Kidney (tissue), 14 donors: ENCODE data around the gene TMEM30B. TPM values are rescaled to one million over a fixed set of nuclear protein-coding genes. Genes with fewer than 3 reads are reported as not detected.

Source experiments
- DNase-seq, 5 donors: peaks; one replicate each; pipeline ENCODE4 v3.0.0-alpha.2; 2013 to 2020
- FAIRE-seq: peaks from 2 replicates; lab custom pipeline; 2012; peaks lifted over from hg19 to GRCh38; lab: Jason Lieb, UNC
- H3K27ac ChIP-seq, 2 donors: one replicate each; pipeline ENCODE4 v1.7.0; 2013; ENCODE audit warnings: low read depth in 2 of 2, low read length in 2 of 2, inconsistent platforms in 1 of 2
- H3K27me3 ChIP-seq: one replicate; pipeline ENCODE4 v1.7.1; 2013; ENCODE audit warnings: low read length, inconsistent platforms; ENCODE audit not compliant: control insufficient read depth, insufficient read depth
- H3K36me3 ChIP-seq, 3 donors: one replicate each; pipeline versions ENCODE4 v1.7.0 to v1.7.1; 2013; ENCODE audit warnings: low read length in 3 of 3, control low read depth in 1 of 3, inconsistent platforms in 1 of 3; ENCODE audit not compliant: insufficient read depth in 3 of 3, control insufficient read depth in 2 of 3
- H3K4me1 ChIP-seq, 3 donors: one replicate each; pipeline versions ENCODE4 v1.7.0 to v1.7.1; 2013; ENCODE audit warnings: low read length in 3 of 3, inconsistent platforms in 1 of 3, low read depth in 1 of 3; ENCODE audit not compliant: control insufficient read depth in 2 of 3, insufficient read depth in 2 of 3
- H3K4me3 ChIP-seq, 3 donors: one replicate each; pipeline versions ENCODE4 v1.7.0 to v1.8.1; 2013; ENCODE audit warnings: low read length in 3 of 3, control low read depth in 1 of 3, inconsistent platforms in 1 of 3
- H3K9ac ChIP-seq, 3 donors: one replicate each; pipeline versions ENCODE4 v1.7.0 to v1.7.1; 2013; ENCODE audit warnings: low read length in 3 of 3, control low read depth in 1 of 3, inconsistent platforms in 1 of 3
- H3K9me3 ChIP-seq, 3 donors: one replicate each; pipeline versions ENCODE4 v1.7.0 to v1.7.1; 2013; ENCODE audit warnings: low read length in 3 of 3, control low read depth in 1 of 3, inconsistent platforms in 1 of 3; ENCODE audit not compliant: control insufficient read depth in 2 of 3, insufficient read depth in 1 of 3
- CTCF ChIP-seq: IDR thresholded peaks from 3 replicates; pipeline ENCODE4 v1.5.1; 2012; ENCODE audit warnings: mild to moderate bottlenecking, moderate library complexity, borderline replicate concordance; ENCODE audit not compliant: insufficient read depth; ENCODE audit errors: extremely low read depth
- intact Hi-C: fragments of 100-400 bp; cut with DNase I; formaldehyde crosslinking; loops from one replicate; pipeline ENCODE4 v1.11.1; 2022
- polyA plus RNA-seq: library from polyadenylated mRNA; stranded (reverse); fragments of 350-450 nt; fragmentation: Illumina TruSeq; extraction: RNeasy Lipid Tissue Mini Kit (QIAGEN cat#74804); gene quantifications from one replicate; pipeline ENCODE4 v1.2.3, GENCODE V29; 2014; ENCODE audit warnings: low read depth, low replicate concordance; ENCODE audit not compliant: insufficient read depth
- total RNA-seq: library from RNA; stranded (reverse); fragmentation: NEBNext Ultra II Directional; extraction: Animal tissue kit (Norgen Biotek cat#: 25700); gene quantifications from one replicate; pipeline ENCODE4 v1.2.1, GENCODE V29; 2021
- donor health status: control.
- donor health status: control.
- donor health status: control.
- donor health status: control.
- donor health status: control.
- donor health status: DM: yes; HTN: yes; CAD: no.
- donor health status: Normal renal cell carcinoma (clear cell type).

TMEM30B gene
- total and polyA plus RNA-seq, 2 donors from 2014 or later = 9.4 to 20.4 TPM

DNA sequence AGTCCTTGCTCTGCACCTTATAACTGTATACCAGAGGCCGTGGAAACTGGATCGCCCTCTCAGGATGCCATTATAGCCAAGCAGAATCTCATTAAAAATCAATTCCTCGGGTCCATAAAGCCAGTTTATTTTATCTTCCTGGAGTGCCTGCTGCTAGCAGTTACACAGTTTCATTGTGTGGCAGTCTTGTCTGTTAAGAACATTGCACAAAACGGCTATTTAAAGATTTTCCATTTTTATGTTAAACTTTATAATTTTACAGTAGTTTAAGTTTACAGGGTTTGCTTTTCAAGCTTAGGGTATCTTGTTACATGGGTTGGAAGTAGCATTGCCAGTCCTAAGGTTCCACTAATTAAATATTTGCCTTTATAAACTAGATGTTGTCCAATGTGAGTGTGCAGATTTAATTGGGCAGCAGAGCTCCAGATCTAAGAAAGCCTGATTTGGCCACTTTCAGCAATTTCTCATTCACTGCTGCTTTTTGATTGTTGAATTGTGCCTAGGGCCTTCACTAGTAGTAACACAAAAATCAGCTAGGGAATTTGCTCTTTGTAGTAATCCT, 17.0 kb downstream of the TMEM30B start:
- no peak for DNase-seq
- Histone ChIP-seq H3K9ac (no peak overlapping the region), H3K4me1 (no peaks in the 10 kb centered on the region), H3K4me3 (no peak overlapping the region), H3K9me3 (no peaks in the 10 kb centered on the region), H3K36me3 (no peaks in the 10 kb centered on the region), H3K27ac (no peak overlapping the region), H3K27me3 (no peaks in the 10 kb centered on the region)
- intact Hi-C loops = no loop called here
- no peak for TF ChIP-seq CTCF
- FAIRE-seq = no peak

GRCh38 chr14:61262082-61262481, 19.1 kb downstream of the TMEM30B start:
- Histone ChIP-seq H3K4me1 (no peaks in the 10 kb centered on the region), H3K9me3 (no peaks in the 10 kb centered on the region), H3K4me3 (no peak overlapping the region), H3K27ac (no peak overlapping the region), H3K9ac (no peak overlapping the region), H3K27me3 (no peaks in the 10 kb centered on the region), H3K36me3 (no peaks in the 10 kb centered on the region)
- DNase-seq (no peak), FAIRE-seq (no peak)
- TF ChIP-seq CTCF = no peak
- intact Hi-C loops = no loop called here

DNA sequence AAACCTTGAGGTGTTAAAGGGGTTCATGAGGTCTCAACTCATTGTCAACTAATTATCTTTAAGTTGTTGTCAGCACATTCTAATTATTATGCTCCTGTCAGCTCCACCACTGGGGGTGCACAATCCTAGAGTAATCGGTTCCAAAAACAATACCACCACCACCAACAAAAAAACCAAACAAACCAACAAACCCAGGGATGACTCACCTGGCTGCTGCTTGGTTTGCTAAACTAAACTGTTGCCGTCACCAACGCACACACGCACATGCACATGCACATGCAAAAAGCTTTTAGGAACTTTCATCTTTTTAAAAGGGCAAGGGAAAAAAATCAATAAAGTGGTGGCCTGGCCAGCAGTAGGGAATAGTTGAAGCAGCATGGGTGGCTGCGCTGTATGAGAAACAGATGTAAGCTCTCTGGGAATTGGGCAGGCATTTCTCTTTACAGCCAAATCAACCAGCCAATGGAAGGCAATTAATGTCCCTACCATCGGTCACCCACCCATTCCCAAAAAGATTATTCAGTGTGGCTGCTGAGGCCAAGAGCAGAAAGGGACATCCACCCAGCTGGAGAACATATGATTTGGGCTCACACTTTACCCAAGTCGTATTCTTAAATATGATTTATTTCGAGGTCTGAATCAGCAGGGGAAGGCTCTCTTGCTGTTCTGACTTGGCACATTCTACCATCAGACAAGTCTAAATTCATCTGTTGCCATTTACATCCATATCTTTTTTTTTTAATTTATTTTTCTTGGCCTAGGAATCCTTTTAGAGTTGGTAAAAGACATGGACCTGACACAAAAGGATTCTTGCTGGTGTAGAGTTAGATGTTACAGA, 20.0 kb downstream of the TMEM30B start:
- H3K9me3 ChIP-seq = no peaks in the 10 kb centered on the region
- H3K4me3 ChIP-seq = no peak overlapping the region
- DNase-seq = no peak
- no peaks in the 10 kb centered on the region for H3K36me3 ChIP-seq
- H3K4me1 ChIP-seq = no peaks in the 10 kb centered on the region
- no peak for TF ChIP-seq CTCF
- intact Hi-C loops = no loop called here
- no peak for FAIRE-seq
- H3K27me3 ChIP-seq = no peaks in the 10 kb centered on the region
- no peak overlapping the region for H3K27ac ChIP-seq
- no peak overlapping the region for H3K9ac ChIP-seq
